Stimulated activated CD4-positive, alpha-beta T cell treated with anti-CD3 and anti-CD28 coated beads, Interleukin-15, amount 100 ng/mL, for 1 hour (primary cell): ENCODE results near the gene TMEM131.
"Not testable (repeated sequence)": the region's sequence is repeated elsewhere in the genome, so short reads cannot be mapped to it uniquely, and the experiment has no call there.

Source experiments
- DNase-seq, 2 donors: peaks; one replicate each; pipeline ENCODE4 v3.0.0-alpha.2; 2020; ENCODE audit warnings: low read depth in 1 of 2, low spot score in 1 of 2

The TMEM131 gene

GRCh38 chr2:97995734-97996624 is at the start of gene TMEM131:
Gene TMEM131 (minus strand): TSS chr2:97995948. CDS start chr2:97995662, 286 bp downstream.
- DNase-seq, result peak; percentile 91 to 97

- not testable (repeated sequence) for DNase-seq
Measured at GRCh38 chr2:98044730-98045129, 49.0 kb upstream of the TMEM131 start.

- no peak for DNase-seq
Measured at GRCh38 chr2:98043101-98043500, 47.4 kb upstream of the TMEM131 start.

GRCh38 chr2:98040331-98040939 is 44.7 kb upstream of the TMEM131 start:
- DNase-seq, result no peak

- no peak for DNase-seq
Measured at GRCh38 chr2:98039085-98039756, 43.5 kb upstream of the TMEM131 start.

GRCh38 chr2:98037666-98038336 is 42.1 kb upstream of the TMEM131 start:
- DNase-seq, result no peak

- DNase-seq, result no peak
Measured at GRCh38 chr2:98037206-98037605, 41.5 kb upstream of the TMEM131 start.

- DNase-seq, result no peak
Measured at GRCh38 chr2:98036349-98037000, 40.7 kb upstream of the TMEM131 start.

- DNase-seq, result no peak
Measured at GRCh38 chr2:98034745-98035144, 39.0 kb upstream of the TMEM131 start.

GRCh38 chr2:98032086-98032485 is 36.3 kb upstream of the TMEM131 start:
- DNase-seq, result no peak

GRCh38 chr2:98029718-98030222 is 34.0 kb upstream of the TMEM131 start:
- DNase-seq, result no peak

GRCh38 chr2:98028931-98029717 is 33.4 kb upstream of the TMEM131 start:
- DNase-seq, result no peak

- no peak for DNase-seq
Measured at GRCh38 chr2:98028101-98028561, 32.4 kb upstream of the TMEM131 start.

GRCh38 chr2:98027538-98027937 is 31.8 kb upstream of the TMEM131 start:
- no peak for DNase-seq

- DNase-seq, result no peak
Measured at GRCh38 chr2:98026927-98027522, 31.3 kb upstream of the TMEM131 start.

- DNase-seq, result no peak
Measured at GRCh38 chr2:98026292-98026691, 30.5 kb upstream of the TMEM131 start.

GRCh38 chr2:98025481-98026037 is 29.8 kb upstream of the TMEM131 start:
- DNase-seq, result no peak

- not testable (repeated sequence) for DNase-seq
Measured at GRCh38 chr2:98022067-98022466, 26.3 kb upstream of the TMEM131 start.
